Activated CD4-positive, CD25-positive, alpha-beta regulatory T cell treated with anti-CD3 and anti-CD28 coated beads, Interleukin-2, amount 50 U/mL, for 16 hours (primary cell): ENCODE results near the gene ZNF407.

ENCODE experiments used
- DNase-seq: peaks from one replicate; pipeline ENCODE4 v3.0.0-alpha.2; 2020; ENCODE audit warnings: low read depth, low spot score

The ZNF407 gene

GRCh38 chr18:74579496-74580065 lies 18.1 kb upstream of the ZNF407 start:
- no peak for DNase-seq

GRCh38 chr18:74582642-74583041 lies 15.0 kb upstream of the ZNF407 start:
- no peak for DNase-seq

GRCh38 chr18:74587441-74587840 lies 10.2 kb upstream of the ZNF407 start:
- DNase-seq = no peak

- no peak for DNase-seq
Observed at GRCh38 chr18:74589021-74589420, 8.6 kb upstream of the ZNF407 start.

GRCh38 chr18:74589811-74590210 lies 7.9 kb upstream of the ZNF407 start:
- DNase-seq = no peak

- DNase-seq = no peak
Observed at GRCh38 chr18:74590671-74591070, 7.0 kb upstream of the ZNF407 start.

GRCh38 chr18:74595431-74595830 lies 2.2 kb upstream of the ZNF407 start:
- no peak for DNase-seq

- peak; percentile 43 for DNase-seq
Observed at GRCh38 chr18:74597034-74597661, 522 bp upstream of the ZNF407 start.

GRCh38 chr18:74598350-74599001 lies 806 bp downstream of the ZNF407 start:
- peak; percentile 46 for DNase-seq

- DNase-seq = no peak
Observed at GRCh38 chr18:74604361-74604760, 6.7 kb downstream of the ZNF407 start.

- DNase-seq = no peak
Observed at GRCh38 chr18:74604774-74605173, 7.1 kb downstream of the ZNF407 start.

- no peak for DNase-seq
Observed at GRCh38 chr18:74608681-74609080, 11.0 kb downstream of the ZNF407 start.

- no peak for DNase-seq
Observed at GRCh38 chr18:74609535-74609934, 11.9 kb downstream of the ZNF407 start.

- no peak for DNase-seq
Observed at GRCh38 chr18:74610051-74610615, 12.5 kb downstream of the ZNF407 start.

GRCh38 chr18:74610860-74611259 lies 13.2 kb downstream of the ZNF407 start:
- no peak for DNase-seq

GRCh38 chr18:74611765-74612164 lies 14.1 kb downstream of the ZNF407 start:
- DNase-seq = no peak

GRCh38 chr18:74613381-74613780 lies 15.7 kb downstream of the ZNF407 start:
- no peak for DNase-seq

GRCh38 chr18:74616494-74616893 lies 18.8 kb downstream of the ZNF407 start:
- no peak for DNase-seq

GRCh38 chr18:74617486-74617885 lies 19.8 kb downstream of the ZNF407 start:
- DNase-seq = no peak

- no peak for DNase-seq
Observed at GRCh38 chr18:74622072-74622471, 24.4 kb downstream of the ZNF407 start.

GRCh38 chr18:74623047-74623816 lies 25.6 kb downstream of the ZNF407 start:
- no peak for DNase-seq

GRCh38 chr18:74624466-74624865 lies 26.8 kb downstream of the ZNF407 start:
- DNase-seq = no peak
